ENCODE data around the gene USF2. TPM values are rescaled to one million over a fixed set of nuclear protein-coding genes. Genes with fewer than 3 reads are reported as not detected.
"Not testable (repeated sequence)": the region's sequence is repeated elsewhere in the genome, so short reads cannot be mapped to it uniquely, and the experiment has no call there.

The USF2 gene
- polyA plus RNA-seq, 1 donor = 174 TPM

DNA sequence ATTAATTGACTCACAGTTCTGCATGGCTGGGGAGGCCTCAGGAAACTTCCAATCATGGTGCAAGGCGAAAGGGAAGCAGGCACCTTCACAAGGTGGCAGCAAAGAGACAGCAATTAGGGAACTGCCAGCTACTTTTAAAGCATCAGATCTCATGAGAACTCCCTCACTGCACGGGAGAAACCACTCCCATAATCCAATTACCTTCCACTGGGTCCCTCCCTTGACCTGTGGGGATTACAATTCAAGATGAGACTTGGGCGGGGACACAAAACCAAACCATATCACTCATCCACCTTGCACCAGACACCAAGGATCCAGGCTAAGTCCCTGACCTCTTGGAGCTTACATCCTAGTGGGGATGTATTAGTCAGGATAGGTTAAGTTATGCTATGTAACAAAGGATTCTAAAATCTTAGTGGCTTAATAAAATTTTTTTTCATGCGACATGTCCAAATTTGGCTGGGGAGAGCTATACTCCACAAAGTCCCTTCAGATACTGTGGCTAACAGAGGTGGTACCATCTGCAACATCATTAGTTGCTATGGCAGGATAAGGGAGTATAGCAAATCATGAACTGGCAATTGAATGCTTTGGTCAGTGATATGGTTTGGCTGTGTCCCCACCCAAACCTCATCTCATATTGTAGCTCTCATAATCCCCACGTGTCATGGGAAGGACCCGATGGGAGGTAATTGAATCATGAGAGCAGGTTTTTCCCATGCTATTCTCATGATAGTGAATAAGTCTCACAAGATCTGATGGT lies 31.9 kb upstream of the USF2 start:
- DNase-seq = no peak

DNA sequence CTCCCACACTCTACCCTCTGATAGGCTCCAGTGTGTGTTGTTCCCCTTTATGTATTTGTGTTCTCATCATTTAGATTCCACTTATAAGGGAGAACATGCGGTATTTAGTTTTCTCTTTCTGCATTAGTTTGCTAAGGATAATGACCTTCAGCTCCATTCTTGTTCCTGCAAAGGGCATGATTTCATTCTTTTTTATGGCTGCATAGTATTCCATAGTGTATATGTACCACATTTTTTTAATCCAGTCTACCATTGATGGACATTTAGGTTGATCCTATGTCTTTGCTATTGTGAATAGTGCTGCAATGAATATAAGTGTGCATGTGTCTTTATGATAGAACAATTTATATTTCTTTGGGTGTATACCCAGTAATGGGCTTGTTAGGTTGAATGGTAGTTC lies 29.2 kb upstream of the USF2 start:
- DNase-seq = not testable (repeated sequence)

DNA sequence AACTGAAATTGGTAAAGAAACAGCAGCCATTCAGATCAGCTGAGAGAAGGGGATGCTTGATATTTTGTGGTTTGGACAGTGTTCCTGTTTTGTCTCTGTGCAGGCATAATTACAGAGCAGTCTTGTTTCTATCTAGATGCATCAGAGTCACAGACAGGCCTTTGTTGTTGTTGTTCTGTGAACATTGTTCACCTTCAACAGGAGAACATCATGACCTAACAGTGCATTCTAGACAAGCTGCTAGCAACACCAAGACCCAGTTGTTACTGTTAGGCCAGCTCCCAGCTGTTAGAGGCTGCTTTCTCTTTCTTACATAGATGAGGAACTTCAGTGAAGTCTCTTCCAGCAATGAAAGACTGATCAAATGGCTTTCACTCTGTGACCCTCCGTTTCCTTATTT lies 28.4 kb upstream of the USF2 start:
- DNase-seq = no peak

- no peak for DNase-seq
These were observed 27.3 kb upstream of the USF2 start for GRCh38 chr19:35241417-35241816.

- DNase-seq = no peak
These were observed 22.2 kb upstream of the USF2 start for GRCh38 chr19:35246466-35247092.

DNA sequence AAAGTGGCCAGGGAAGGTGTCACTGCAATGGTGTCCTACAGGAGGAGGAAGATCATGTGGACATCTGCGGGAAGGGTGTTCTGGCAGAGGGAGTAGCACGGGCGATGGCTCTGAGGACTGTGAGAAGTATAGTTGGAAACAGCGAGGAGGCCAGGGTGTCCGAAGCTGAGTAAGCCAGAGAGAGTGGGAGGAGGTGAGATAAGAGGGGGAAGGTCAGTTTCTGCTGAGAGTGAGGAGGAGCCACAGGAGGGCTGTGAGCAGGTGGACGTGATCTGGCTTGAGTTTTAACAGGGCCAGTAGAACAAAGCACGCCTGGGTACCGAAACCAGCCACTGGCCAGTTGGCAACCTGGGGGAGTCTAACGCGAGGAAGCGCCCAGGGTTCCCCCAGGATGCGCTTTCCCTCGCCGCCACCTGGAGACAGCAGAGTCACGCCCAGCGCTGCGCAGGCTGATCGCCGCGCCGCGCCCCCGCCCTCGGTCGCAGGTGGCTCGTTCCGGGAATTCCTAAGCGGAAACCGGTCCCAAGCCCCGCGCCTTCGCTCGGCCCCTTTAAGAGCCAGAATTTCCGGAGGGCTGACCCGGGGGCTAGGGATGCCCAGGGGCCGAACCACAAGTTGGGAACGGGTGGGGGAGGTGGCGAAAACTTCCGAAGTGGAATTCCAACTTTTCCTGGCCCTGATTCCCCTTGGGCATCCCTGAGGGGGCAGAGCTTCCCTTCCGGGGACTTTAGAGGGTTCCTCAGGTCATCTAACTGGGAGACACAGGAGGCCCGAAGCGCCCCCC lies 21.0 kb upstream of the USF2 start:
- peak; percentile 91 for DNase-seq

DNA sequence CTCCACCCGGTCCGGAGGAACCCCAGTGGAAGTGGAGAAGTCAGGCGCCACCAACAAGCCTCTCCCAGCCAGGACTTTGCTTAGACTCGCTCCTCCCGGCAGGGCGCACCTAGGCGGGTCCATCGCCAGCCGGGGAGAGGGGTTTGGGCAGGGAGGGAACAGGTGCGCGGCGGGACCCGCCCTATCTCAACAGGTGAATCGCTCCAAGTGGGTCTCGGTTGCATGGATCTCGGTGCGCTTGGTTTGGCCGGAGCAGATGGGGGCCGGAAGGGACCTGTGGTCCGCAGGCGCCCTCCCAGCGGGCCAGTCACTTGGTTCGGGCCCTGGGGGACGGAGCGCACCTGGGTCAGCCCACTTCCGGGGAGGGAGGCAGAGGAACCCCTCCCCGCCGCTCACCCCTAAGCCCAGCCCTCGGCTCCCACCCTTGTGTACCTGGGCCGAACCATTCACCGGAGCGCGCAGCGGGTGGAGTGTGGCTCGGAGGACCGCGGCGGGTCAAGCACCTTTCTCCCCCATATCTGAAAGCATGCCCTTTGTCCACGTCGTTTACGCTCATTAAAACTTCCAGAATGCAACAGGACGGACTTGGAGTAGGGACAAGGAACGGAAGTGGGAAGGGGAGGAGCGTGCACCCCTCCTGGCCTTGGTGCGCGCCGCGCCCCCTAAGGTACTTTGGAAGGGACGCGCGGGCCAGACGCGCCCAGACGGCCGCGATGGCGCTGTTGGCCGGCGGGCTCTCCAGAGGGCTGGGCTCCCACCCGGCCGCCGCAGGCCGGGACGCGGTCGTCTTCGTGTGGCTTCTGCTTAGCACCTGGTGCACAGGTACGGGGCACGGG lies 20.2 kb upstream of the USF2 start, which contains the start of gene LSR:
Gene LSR (plus strand): TSS at position 693 of the 836 bp plus-strand sequence. CDS start 21 bp downstream, at position 714.
- DNase-seq = peak; percentile 90

DNA sequence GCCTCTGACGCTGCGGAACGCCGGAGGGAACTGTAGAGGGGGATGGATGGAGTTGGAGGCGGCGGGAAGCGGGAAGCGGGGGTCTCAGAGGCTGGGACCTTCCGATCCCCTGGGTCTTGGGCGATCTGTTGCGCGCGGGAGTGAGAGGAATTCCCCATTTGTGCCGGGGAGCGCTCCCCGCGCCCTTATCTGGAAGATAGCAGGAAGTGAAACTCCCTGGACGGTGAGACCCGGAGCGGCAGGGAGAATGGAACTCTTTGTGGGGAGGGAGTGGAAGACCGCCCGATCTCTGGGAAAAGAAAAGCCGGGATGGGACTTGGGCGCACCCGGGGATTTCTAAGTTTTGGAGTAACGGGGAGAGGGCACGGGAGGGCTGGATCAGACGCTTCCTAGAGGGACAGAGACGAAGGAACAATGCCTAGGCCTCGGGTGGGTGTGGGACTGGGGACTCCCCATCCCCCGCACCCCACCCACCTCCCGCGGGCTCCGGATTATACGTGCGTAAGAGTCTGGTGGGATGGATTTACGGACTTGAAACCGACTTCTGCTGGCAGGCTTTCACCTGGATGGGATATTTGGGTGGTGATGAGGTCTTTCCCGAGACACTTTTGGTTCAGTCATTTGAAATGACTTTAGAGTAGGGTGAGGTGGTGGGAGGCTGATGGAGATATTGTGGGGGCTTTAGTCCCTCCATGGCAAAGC lies 19.5 kb upstream of the USF2 start:
- peak; percentile 5 for DNase-seq

- DNase-seq = no peak
These were observed 18.7 kb upstream of the USF2 start for GRCh38 chr19:35249848-35250711.

- no peak for DNase-seq
These were observed 17.3 kb upstream of the USF2 start for GRCh38 chr19:35251456-35251855.

GRCh38 chr19:35253316-35254286 lies 15.2 kb upstream of the USF2 start:
- DNase-seq = no peak

GRCh38 chr19:35254341-35255297 lies 14.1 kb upstream of the USF2 start:
- no peak for DNase-seq

DNA sequence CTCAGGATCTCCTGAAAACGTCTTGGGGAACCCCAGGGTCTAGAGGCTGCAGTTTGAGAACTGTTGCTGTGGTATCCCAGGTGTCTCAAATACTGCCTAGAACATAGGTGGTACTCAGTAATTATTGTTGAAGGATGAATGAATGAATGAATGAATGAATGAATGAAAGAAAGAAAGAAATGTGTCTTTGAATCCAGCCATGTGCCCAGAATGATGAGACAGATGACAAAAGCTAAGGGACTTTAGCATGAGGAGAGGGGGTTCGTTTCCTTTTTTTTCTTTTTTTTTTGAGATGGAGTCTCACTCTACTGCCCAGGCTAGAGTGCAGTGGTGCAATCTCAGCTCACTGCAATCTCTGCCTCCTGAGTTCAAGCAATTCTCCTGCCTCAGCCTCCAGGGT lies 12.2 kb upstream of the USF2 start:
- DNase-seq = no peak

DNA sequence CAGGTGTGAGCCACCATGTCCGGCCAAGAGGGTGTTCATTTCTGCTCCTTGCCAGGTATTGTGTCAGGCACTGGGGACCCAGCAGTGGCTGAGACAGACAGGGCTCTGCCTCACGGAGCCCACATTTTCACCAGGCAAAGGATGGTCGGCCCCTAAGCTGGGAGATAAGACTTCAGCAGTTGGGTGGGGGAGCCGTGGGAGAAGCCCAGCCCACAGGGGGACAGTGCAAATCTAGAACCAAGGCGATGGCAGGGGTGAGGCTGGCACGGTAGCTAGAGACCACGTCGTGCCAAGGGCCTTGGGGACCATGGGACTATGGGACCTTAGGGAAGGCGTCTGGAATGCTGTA lies 11.7 kb upstream of the USF2 start:
- DNase-seq = no peak

DNA sequence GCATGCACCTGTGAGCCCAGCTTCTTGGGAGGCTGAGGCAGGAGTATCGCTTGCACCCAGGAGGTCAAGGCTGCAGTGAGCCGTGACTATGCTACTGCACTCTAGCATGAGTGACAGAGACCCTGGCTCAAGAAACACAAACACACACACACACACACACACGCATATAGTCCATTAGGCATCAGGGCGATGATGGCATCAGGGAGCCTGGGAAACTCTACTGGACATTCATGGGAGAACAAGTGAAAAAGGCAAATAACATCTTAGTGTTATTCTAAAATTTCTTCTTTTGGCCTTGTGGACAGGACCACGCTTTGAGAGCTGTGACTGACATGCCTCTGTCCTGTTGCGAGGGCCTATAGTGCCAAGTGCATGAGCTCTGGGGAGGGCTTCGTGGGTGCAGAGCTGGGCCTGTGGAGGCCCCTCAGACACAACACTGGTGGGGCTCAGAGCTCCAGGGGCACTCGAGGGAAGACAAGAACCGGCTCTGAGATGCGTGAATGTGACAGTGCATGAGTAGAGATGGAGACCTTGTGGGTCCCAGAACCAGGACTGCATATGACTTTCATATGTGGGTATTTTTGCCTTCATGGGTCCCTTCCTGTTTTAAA lies 8.0 kb upstream of the USF2 start:
- DNase-seq = no peak

DNA sequence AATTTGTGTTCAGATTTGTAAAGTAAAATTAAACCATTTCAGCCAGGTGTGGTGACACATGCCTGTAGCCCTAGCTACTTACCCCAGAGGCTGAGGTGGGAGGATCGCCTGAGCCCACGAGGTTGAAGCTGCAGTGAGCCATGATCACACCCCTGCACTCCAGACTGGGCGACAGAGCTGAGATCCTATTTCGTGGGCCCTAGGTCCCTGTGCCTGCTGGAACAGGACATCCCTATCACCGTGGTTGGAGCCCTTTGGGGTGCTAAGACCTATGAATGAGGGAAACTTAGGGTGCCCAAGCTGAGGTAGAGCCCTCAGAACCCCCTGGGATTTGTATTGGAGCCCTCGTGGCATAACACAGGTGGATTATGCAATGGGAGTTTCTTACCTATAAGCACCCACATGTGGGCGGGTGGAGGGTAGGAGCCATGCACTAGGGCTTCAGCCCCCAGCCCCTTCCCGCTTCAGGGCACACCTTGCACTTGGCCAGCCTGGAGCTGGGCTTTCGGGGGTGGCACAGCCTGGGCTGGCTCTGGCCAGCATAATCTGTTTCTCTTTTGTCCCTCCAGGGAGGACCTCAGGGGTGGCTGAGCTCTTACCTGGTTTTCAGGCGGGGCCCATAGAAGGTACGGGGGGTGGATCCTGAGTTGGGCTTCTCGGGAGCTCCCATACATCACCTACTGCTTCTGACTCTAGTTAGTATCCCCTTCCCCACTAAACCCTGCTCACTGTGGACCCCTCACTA lies 7.2 kb upstream of the USF2 start:
- no peak for DNase-seq
